ENCODE measurements around the gene SARDH. TPM values are rescaled to one million over a fixed set of nuclear protein-coding genes. Genes with fewer than 3 reads are reported as not detected.

SARDH gene
- total RNA-seq, 1 donor from 2014 or later: 0.68 TPM

- no peak overlapping the region for H3K4me3 Mint-ChIP-seq
Observed at GRCh38 chr9:133739408-133740280, 1.5 kb upstream of the SARDH start.

GRCh38 chr9:133738640-133739225 lies 581 bp upstream of the SARDH start:
- no peaks in the 10 kb centered on the region for H3K27me3 Mint-ChIP-seq
- H3K9me3 Mint-ChIP-seq: no peaks in the 10 kb centered on the region
- H3K36me3 Mint-ChIP-seq (ENCODE audit: low read depth): no peaks in the 10 kb centered on the region
- intact Hi-C loops (cut with micrococcal nuclease): loop anchor here (10.0 kb wide), 1 partner anchor 554 kb away; no protein-coding TSS in a partner anchor
- H3K4me1 Mint-ChIP-seq: no peaks in the 10 kb centered on the region
- H3K27ac Mint-ChIP-seq: no peak overlapping the region
- H3K4me3 Mint-ChIP-seq: no peak overlapping the region
- no peak for DNase-seq

More at GRCh38 chr9:133739408-133740280, 1.5 kb upstream of the SARDH start:
- intact Hi-C loops (cut with micrococcal nuclease): loop anchor here (10.0 kb wide), 1 partner anchor 555 kb away; no protein-coding TSS in a partner anchor
- no peak for DNase-seq
- no peak overlapping the region for H3K27ac Mint-ChIP-seq
- no peaks in the 10 kb centered on the region for H3K9me3 Mint-ChIP-seq
- H3K27me3 Mint-ChIP-seq: peaks cover 6% of the 10 kb centered on the region
- H3K36me3 Mint-ChIP-seq (ENCODE audit: low read depth): no peaks in the 10 kb centered on the region
- no peaks in the 10 kb centered on the region for H3K4me1 Mint-ChIP-seq

GRCh38 chr9:133737071-133737773 lies 930 bp downstream of the SARDH start:
- intact Hi-C loops (cut with micrococcal nuclease): loop anchor here (10.0 kb wide), 1 partner anchor 552 kb away; no protein-coding TSS in a partner anchor
- Mint-ChIP-seq H3K9me3 (no peaks in the 10 kb centered on the region), H3K4me3 (no peak overlapping the region), H3K27me3 (no peaks in the 10 kb centered on the region), H3K4me1 (no peaks in the 10 kb centered on the region), H3K27ac (no peak overlapping the region), H3K36me3 (ENCODE audit: low read depth) (no peaks in the 10 kb centered on the region)
- no peak for DNase-seq

GRCh38 chr9:133735931-133736330 lies 2.2 kb downstream of the SARDH start:
- intact Hi-C loops (cut with micrococcal nuclease): loop anchor here (10.0 kb wide), 1 partner anchor 551 kb away; no protein-coding TSS in a partner anchor
- Mint-ChIP-seq H3K4me1 (no peaks in the 10 kb centered on the region), H3K4me3 (no peak overlapping the region), H3K9me3 (no peaks in the 10 kb centered on the region), H3K27me3 (no peaks in the 10 kb centered on the region), H3K27ac (no peak overlapping the region), H3K36me3 (ENCODE audit: low read depth) (no peaks in the 10 kb centered on the region)
- no peak for DNase-seq

DNA sequence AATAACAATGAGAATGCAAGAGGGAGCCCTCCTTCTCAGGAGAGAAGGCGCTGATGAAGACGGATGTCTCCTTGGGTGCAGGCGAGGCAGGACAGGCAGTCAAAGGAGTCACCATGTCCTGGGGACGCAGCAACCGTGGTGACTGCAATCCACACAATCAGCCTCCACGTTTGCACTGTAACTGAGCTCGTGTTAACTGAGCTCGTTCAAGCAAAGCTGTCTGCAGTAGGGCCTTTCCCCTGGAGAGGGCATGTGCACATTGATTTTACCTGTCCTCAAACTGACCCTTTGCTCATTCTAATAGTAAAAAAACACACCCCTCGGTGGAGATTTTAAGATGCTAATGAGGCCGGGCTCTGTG lies 2.8 kb downstream of the SARDH start:
- DNase-seq: no peak
- Mint-ChIP-seq H3K4me1 (no peaks in the 10 kb centered on the region), H3K4me3 (no peak overlapping the region), H3K27me3 (no peaks in the 10 kb centered on the region), H3K27ac (no peak overlapping the region), H3K36me3 (ENCODE audit: low read depth) (no peaks in the 10 kb centered on the region), H3K9me3 (no peaks in the 10 kb centered on the region)
- intact Hi-C loops (cut with micrococcal nuclease): loop anchor here (10.0 kb wide), 1 partner anchor 551 kb away; no protein-coding TSS in a partner anchor

GRCh38 chr9:133734590-133735414 lies 3.4 kb downstream of the SARDH start:
- intact Hi-C loops (cut with micrococcal nuclease): loop anchor here (10.0 kb wide), 1 partner anchor 550 kb away; no protein-coding TSS in a partner anchor
- H3K4me3 Mint-ChIP-seq: no peak overlapping the region
- no peaks in the 10 kb centered on the region for H3K9me3 Mint-ChIP-seq
- no peaks in the 10 kb centered on the region for H3K4me1 Mint-ChIP-seq
- no peak overlapping the region for H3K27ac Mint-ChIP-seq
- no peaks in the 10 kb centered on the region for H3K27me3 Mint-ChIP-seq
- no peaks in the 10 kb centered on the region for H3K36me3 Mint-ChIP-seq (ENCODE audit: low read depth)
- DNase-seq: no peak

- no peaks in the 10 kb centered on the region for H3K9me3 Mint-ChIP-seq
- no peak for DNase-seq
Observed at GRCh38 chr9:133733796-133734533, 4.2 kb downstream of the SARDH start.

DNA sequence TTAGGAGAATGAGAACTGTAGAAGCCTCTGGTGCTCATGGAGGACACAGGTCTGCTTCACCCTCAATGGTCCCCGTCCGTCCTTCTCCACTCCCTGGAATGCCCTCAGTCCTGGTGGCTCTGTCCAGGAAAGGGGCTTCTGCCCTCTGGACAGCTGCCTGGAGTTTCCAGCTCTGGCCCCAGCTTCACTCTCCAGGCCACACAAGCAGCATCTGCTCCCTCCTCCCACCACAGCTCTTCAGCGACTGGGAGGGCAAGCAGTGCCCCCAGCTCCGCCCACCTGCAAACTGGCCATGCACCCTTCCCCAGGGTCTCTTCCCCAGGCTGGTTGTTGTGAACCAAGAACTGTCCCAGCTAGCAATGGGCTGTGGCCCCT lies 4.7 kb downstream of the SARDH start:
- DNase-seq: no peak
- Mint-ChIP-seq H3K27ac (no peak overlapping the region), H3K27me3 (no peaks in the 10 kb centered on the region), H3K4me1 (no peaks in the 10 kb centered on the region), H3K36me3 (ENCODE audit: low read depth) (no peaks in the 10 kb centered on the region), H3K4me3 (no peak overlapping the region), H3K9me3 (no peaks in the 10 kb centered on the region)
- intact Hi-C loops (cut with micrococcal nuclease): loop anchor here (10.0 kb wide), 1 partner anchor 549 kb away; no protein-coding TSS in a partner anchor

More at GRCh38 chr9:133733796-133734533, 4.2 kb downstream of the SARDH start:
- H3K4me1 Mint-ChIP-seq: no peaks in the 10 kb centered on the region
- H3K36me3 Mint-ChIP-seq (ENCODE audit: low read depth): no peaks in the 10 kb centered on the region
- no peaks in the 10 kb centered on the region for H3K27me3 Mint-ChIP-seq
- intact Hi-C loops (cut with micrococcal nuclease): loop anchor here (10.0 kb wide), 1 partner anchor 549 kb away; no protein-coding TSS in a partner anchor
- no peak overlapping the region for H3K27ac Mint-ChIP-seq
- no peak overlapping the region for H3K4me3 Mint-ChIP-seq

DNA sequence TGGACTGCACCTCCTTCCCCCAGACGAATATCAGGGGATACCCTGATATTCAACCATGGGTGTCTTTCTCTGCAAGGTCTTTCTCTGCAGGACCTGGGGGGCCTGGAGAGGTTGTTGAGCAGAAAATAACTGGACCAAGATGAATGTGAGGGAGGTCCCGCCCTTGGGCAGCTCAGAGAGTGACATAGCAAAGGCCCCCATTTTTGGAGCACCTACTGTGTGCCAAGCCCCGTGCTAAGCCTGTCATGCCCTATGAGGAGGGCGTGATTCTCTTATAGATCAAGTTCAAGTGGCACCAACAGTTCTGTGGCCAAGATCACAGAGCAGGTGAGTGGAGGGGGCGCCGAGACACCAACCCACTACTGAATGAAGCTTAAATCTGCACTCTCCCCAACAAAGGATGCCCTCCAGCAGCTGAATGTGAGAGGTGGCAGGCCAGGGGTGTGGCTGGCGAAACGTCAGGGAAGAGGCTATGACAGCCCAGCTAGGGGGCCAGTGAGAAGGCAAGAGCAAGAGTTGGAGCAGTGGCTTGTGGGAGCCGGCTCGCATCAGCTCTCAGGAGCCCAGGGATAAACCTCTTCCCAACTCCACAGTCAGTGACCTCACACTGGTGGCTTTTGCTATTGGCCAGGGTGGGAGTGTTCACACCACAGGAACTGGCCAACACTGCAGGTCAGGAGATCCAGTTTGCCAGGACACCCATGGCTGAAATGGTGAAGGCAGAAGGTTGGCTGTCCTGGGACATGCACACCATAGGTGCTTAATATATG lies 5.3 kb downstream of the SARDH start:
- Mint-ChIP-seq H3K4me3 (no peak overlapping the region), H3K36me3 (ENCODE audit: low read depth) (no peaks in the 10 kb centered on the region), H3K27ac (no peak overlapping the region), H3K4me1 (no peaks in the 10 kb centered on the region), H3K9me3 (no peaks in the 10 kb centered on the region), H3K27me3 (no peaks in the 10 kb centered on the region)
- no peak for DNase-seq
- intact Hi-C loops (cut with micrococcal nuclease): loop anchor here (10.0 kb wide), 1 partner anchor 548 kb away; no protein-coding TSS in a partner anchor

- intact Hi-C loops (cut with micrococcal nuclease): loop anchor here (10.0 kb wide), 1 partner anchor 547 kb away; no protein-coding TSS in a partner anchor
- no peak overlapping the region for H3K27ac Mint-ChIP-seq
- no peaks in the 10 kb centered on the region for H3K27me3 Mint-ChIP-seq
- no peaks in the 10 kb centered on the region for H3K4me1 Mint-ChIP-seq
- H3K9me3 Mint-ChIP-seq: no peaks in the 10 kb centered on the region
- H3K36me3 Mint-ChIP-seq (ENCODE audit: low read depth): no peaks in the 10 kb centered on the region
- no peak overlapping the region for H3K4me3 Mint-ChIP-seq
- DNase-seq: no peak
Observed at GRCh38 chr9:133731876-133732638, 6.1 kb downstream of the SARDH start.

- intact Hi-C loops (cut with micrococcal nuclease): loop anchor here (10.0 kb wide), 1 partner anchor 546 kb away; no protein-coding TSS in a partner anchor
- DNase-seq: no peak
- Mint-ChIP-seq H3K27ac (no peak overlapping the region), H3K4me3 (no peak overlapping the region), H3K36me3 (ENCODE audit: low read depth) (no peaks in the 10 kb centered on the region), H3K9me3 (no peaks in the 10 kb centered on the region), H3K27me3 (no peaks in the 10 kb centered on the region), H3K4me1 (peaks cover 2% of the 10 kb centered on the region)
Observed at GRCh38 chr9:133730994-133731715, 7.0 kb downstream of the SARDH start.

All from activated CD4-positive, alpha-beta T cell treated with anti-CD3 and anti-CD28 coated beads, Interleukin-2, amount 10 ng/mL, durations not matched to agents 24 days and 14 days (primary cell).